Measurements from ENCODE around the gene LRRC72. TPM values are rescaled to one million over a fixed set of nuclear protein-coding genes. Genes with fewer than 3 reads are reported as not detected.

Gene LRRC72
- total and polyA plus RNA-seq, 2 experiments from 2014 or later = not detected

DNA sequence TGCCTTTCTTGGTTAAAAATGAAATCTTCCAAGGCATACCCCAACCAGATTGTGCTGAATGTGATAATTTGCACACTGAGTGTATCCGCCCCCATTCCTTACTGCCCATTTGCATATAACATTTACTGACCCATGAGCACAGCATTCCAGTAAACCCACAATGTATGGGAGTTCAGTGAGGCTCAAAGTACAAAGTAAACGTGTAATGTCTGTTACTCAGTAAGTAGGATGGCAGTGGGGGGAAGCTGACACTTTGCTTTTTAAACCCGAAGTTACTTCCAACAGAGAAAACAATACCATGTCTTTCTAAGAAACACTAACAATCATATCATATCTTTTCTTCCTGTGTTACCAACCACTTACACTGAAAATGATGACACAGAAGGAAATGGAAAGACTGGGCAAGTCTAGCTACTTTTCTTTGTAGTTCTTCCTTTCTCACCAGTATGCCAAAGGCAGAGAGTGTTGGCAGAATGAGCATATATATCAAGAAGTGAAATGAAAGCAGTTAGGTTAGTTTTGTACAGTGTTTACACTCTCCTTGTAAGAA, 34.0 kb upstream of the LRRC72 start (continued):
- TF ChIP-seq REST (IDR thresholded peaks at IDR 0.05; ENCODE audit: unreplicated experiment) (no peak), JUNB (IDR thresholded peaks at IDR 0.05; ENCODE audit: unreplicated experiment) (no peak), NANOG (IDR thresholded peaks at IDR 0.05; ENCODE audit: borderline replicate concordance) (no peak), POLR2AphosphoS5 (IDR thresholded peaks at IDR 0.05; ENCODE audit: low read depth) (no peak), EZH2 (IDR thresholded peaks at IDR 0.05; ENCODE audit: low read depth, unreplicated experiment) (no peak), ZNF331 (CRISPR knock-in tag; IDR thresholded peaks at IDR 0.05; ENCODE audit: low read depth) (no peak), STAT1 (IDR thresholded peaks at IDR 0.05; ENCODE audit: unreplicated experiment) (no peak), CREB1 (CRISPR knock-in tag; IDR thresholded peaks at IDR 0.05; ENCODE audit: low read depth) (no peak)
- TF ChIP-seq, protein P1, sequence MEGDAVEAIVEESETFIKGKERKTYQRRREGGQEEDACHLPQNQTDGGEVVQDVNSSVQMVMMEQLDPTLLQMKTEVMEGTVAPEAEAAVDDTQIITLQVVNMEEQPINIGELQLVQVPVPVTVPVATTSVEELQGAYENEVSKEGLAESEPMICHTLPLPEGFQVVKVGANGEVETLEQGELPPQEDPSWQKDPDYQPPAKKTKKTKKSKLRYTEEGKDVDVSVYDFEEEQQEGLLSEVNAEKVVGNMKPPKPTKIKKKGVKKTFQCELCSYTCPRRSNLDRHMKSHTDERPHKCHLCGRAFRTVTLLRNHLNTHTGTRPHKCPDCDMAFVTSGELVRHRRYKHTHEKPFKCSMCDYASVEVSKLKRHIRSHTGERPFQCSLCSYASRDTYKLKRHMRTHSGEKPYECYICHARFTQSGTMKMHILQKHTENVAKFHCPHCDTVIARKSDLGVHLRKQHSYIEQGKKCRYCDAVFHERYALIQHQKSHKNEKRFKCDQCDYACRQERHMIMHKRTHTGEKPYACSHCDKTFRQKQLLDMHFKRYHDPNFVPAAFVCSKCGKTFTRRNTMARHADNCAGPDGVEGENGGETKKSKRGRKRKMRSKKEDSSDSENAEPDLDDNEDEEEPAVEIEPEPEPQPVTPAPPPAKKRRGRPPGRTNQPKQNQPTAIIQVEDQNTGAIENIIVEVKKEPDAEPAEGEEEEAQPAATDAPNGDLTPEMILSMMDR (conservative IDR thresholded peaks at IDR 0.05; ENCODE audit: low read depth in 2 of 2) = no peak
- TF ChIP-seq, protein P2, sequence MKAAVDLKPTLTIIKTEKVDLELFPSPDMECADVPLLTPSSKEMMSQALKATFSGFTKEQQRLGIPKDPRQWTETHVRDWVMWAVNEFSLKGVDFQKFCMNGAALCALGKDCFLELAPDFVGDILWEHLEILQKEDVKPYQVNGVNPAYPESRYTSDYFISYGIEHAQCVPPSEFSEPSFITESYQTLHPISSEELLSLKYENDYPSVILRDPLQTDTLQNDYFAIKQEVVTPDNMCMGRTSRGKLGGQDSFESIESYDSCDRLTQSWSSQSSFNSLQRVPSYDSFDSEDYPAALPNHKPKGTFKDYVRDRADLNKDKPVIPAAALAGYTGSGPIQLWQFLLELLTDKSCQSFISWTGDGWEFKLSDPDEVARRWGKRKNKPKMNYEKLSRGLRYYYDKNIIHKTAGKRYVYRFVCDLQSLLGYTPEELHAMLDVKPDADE (IDR thresholded peaks at IDR 0.05) = no peak

- Histone ChIP-seq H3K36me3 (ENCODE audit: insufficient read depth) (no peaks in the 10 kb centered on the region), H2AFZ (no peak overlapping the region), H3K9me2 (ENCODE audit: insufficient read depth) (no peaks in the 10 kb centered on the region), H4K20me1 (replicated peaks; ENCODE audit: insufficient read depth) (no peaks in the 10 kb centered on the region), H3K4me3 (no peak overlapping the region), H3F3A (replicated peaks; ENCODE audit: low read depth) (no peaks in the 10 kb centered on the region), H3K4me2 (no peak overlapping the region), H3K4me1 (ENCODE audit: insufficient read depth) (no peaks in the 10 kb centered on the region), H3K27me3 (ENCODE audit: insufficient read depth) (no peaks in the 10 kb centered on the region), H3K27ac (ENCODE audit: low read depth) (no peak overlapping the region), H3K79me2 (replicated peaks; ENCODE audit: insufficient read depth) (no peaks in the 10 kb centered on the region)
- DNase-seq (ENCODE audit: low spot score) (no peak), ATAC-seq (no peak)
- Mint-ChIP-seq H3K27ac (no peak overlapping the region), H3K4me3 (no peak overlapping the region), H3K36me3 (ENCODE audit: low read depth) (no peaks in the 10 kb centered on the region), H3K9me3 (no peaks in the 10 kb centered on the region), H3K27me3 (ENCODE audit: insufficient read depth, low read depth, poor library complexity) (no peaks in the 10 kb centered on the region), H3K4me1 (no peaks in the 10 kb centered on the region)
- TF ChIP-seq JUNB (IDR thresholded peaks at IDR 0.05; ENCODE audit: unreplicated experiment) = no peak
- no peak for TF ChIP-seq ZNF114 (CRISPR knock-in tag; IDR thresholded peaks at IDR 0.05)
- no peak for TF ChIP-seq CREB1 (CRISPR knock-in tag; IDR thresholded peaks at IDR 0.05; ENCODE audit: low read depth)
- no peak for TF ChIP-seq NANOG (IDR thresholded peaks at IDR 0.05; ENCODE audit: borderline replicate concordance)
- no peak for TF ChIP-seq STAT1 (IDR thresholded peaks at IDR 0.05; ENCODE audit: unreplicated experiment)
- no peak for TF ChIP-seq POLR2AphosphoS5 (IDR thresholded peaks at IDR 0.05; ENCODE audit: low read depth)
- TF ChIP-seq REST (IDR thresholded peaks at IDR 0.05; ENCODE audit: unreplicated experiment) = no peak
- TF ChIP-seq, protein P1 (conservative IDR thresholded peaks at IDR 0.05; ENCODE audit: low read depth in 2 of 2) = no peak
- no peak for TF ChIP-seq EZH2 (IDR thresholded peaks at IDR 0.05; ENCODE audit: low read depth, unreplicated experiment)
- no peak for TF ChIP-seq ZNF331 (CRISPR knock-in tag; IDR thresholded peaks at IDR 0.05; ENCODE audit: low read depth)
- TF ChIP-seq, protein P2 (IDR thresholded peaks at IDR 0.05) = no peak
- no peak for TF ChIP-seq EZH2phosphoT487 (IDR thresholded peaks at IDR 0.05; ENCODE audit: unreplicated experiment)
Observed at GRCh38 chr7:16493266-16493665, 33.4 kb upstream of the LRRC72 start.
